HG03135 (cell line): ENCODE data around the gene MYL3.
"Not testable (repeated sequence)": the region's sequence is repeated elsewhere in the genome, so short reads cannot be mapped to it uniquely, and the experiment has no call there.

Experiments
- ATAC-seq: cut with Tn5 transposase; IDR thresholded peaks from one replicate; pipeline ENCODE4 v1.9.1; 2021; ENCODE audit warnings: mild to moderate bottlenecking, moderate library complexity; ENCODE audit not compliant: unreplicated experiment

The MYL3 gene

DNA sequence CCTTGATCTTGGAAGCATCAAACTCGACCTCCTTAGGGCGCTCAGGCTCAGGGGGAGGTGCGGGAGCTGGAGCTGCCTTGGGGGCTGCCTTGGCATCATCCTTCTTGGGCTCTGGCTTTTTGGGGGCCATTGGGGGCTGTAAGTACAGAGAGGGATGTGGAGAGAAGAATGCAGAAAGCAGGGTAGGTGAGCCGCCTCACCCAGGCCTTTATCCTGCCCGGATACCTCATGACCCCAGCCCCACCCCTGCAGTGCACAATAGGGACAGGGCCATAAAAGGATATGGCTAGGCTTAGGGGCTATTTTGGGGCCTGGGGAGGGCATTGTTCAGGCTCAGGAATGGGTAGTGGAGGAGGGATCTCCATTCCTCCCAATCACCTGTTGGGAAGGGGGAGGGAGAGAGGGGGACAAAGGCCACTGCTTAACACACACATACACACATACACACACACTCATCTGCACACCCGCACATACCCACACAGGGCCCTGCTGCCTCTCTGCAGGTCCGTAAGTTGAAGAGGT lies at the start of gene MYL3:
TSS of gene MYL3 (minus strand) at position 184 of the 522 bp plus-strand sequence. CDS start at position 130, 54 bp downstream.
- ATAC-seq, result no peak

DNA sequence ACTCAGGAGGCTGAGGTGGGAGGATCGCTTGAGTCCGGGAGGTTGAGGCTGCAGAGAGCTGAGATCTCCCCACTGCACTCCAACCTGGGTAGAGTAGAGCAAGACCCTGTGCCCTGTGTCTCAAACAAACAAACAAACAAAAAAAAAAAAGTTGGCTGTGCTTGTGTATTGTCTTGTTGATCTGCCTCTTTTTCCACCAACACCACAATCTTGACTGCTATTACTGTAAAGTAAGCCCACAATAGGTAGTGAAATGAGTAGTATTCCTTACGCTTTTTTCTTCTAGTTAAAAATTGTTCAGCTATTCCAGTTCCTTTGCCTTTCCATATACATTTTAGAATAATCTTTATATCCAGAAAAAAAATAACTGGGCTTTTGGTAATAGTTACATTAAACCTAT lies 49.7 kb upstream of the MYL3 start:
- ATAC-seq, result no peak

DNA sequence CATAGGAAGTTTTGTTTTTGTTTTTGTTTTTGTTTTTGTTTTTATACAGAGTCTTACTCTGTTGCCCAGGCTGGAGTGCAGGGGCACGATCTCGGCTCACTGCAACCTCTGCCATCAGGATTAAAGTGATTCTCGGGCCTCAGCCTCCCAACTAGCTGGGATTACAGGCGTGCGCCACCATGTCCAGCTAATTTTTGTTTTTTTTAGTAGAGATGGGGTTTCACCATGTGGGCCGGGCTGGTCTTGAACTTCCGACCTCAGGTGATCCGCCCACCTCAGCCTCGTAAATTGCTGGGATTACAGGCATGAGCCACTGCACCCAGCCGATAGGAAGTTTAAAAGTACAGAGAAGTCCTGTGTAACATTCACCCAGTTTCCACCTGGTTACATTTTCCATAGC lies 47.7 kb upstream of the MYL3 start:
- not testable (repeated sequence) for ATAC-seq

DNA sequence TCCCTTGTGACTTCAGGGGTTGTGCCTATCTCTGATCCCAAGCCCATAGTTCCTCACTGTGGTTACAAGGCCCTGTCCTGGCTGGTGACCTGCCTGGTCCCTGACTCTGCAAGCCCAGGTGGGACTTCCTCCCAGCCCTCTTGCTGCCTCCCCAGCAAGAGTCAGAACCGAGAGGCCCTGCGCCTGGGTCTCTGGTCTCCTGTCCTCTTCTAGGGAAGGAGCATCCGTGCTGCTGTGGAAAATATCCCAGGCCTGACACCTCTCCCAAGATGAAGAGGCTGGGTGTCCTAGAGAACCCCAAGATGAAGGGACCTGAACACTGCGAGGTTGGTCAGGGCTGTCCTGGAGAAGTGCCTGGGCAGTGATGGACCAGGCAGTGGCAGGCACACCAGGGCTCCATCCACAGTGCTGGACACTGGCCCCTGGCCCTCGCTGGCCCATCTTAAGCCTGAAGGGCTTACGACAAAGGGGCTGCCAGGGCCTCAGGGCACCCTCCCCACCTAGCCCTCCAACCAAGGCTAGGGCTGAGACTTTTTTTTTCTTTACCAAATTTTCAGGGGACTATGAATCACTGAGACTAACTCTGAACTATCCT lies 47.0 kb upstream of the MYL3 start:
- ATAC-seq, result no peak

DNA sequence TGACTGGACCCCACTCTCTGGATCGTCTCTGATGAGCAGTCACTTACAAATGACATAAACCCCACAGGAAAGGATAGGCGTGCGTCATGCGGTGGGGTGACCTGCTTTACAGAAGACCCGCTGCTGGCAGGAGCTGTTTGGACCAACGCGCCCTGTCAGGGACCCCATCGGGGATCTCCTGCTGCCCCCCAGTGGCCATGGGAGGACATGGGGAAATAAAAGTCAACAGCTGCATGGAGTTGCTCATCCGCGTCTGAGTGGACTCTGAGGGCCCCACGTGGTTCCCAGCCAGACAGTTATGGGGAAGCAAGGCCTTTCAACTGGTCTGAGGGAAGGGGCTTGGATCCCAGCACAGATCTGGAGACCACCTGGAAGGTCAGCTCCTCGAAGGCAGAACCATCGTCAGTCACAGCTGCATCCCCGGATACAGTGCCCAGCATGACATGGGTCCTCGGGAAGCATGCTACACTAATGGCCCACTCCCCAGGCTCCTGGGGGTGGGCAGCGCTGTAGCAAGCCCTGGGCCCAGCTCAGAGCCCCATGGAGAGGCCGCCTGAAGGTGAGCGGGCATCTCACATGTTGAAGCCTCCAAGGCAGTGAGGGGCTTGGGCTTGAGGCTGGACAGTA lies 46.4 kb upstream of the MYL3 start:
- ATAC-seq, result no peak

DNA sequence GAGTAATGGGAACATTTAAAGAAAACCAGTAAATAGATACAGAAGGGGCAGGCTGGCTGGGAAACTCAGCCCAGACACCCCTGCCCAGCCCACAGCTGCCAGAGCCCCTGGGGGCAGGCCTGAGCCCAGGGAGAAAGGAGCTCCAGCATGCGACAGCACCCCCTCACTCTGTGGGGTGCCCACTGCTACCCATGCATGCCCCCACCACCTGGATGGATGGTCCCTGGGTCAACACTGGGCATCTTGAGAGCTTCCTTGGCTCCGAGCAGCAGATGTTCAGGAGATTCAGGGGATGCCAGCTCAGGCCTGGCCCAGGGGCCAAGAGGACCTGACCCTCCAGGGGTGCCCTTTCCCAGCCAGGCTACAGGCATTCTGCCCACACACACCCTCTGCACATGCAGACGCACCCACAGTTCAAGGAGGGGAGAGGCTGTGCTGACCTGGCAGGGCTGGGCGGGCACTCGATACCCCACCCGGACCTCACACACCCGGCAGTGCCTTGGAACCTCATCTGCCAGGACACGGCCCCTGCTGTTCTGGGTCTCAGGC lies 45.8 kb upstream of the MYL3 start:
- no peak for ATAC-seq

DNA sequence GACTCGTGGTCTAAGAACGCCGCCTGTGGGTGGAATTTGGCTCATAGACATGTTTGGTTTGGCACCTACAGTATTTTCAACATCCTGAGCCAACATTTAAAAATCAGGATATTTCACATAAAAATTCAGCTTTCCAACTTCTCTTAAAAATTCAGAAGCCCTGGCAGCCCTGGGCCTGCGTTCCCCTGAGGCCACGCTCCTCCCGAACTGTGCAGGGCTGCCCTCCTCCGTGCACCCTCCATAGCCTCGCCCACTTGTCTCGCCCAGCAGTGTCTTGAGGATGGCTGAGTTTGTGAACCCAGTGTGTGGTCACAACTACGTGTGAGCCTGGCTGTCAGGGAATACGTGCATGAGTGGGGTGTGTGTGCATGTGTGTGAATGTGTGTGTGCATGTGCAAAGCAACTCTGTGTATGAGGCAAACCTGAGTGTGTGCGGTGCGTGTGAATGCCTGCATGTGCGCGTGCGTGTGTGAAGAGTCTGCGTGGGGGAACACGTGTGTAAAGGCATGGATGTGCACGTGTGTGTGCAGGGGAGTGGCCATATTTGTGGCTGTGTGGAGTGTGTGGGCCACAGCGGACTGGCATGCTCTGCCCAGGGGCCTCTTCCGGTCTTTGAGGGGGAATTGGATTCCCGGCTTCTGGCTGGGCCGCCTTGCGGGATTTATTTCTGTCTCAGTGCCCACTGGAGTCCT lies 45.2 kb upstream of the MYL3 start:
- ATAC-seq, result no peak

DNA sequence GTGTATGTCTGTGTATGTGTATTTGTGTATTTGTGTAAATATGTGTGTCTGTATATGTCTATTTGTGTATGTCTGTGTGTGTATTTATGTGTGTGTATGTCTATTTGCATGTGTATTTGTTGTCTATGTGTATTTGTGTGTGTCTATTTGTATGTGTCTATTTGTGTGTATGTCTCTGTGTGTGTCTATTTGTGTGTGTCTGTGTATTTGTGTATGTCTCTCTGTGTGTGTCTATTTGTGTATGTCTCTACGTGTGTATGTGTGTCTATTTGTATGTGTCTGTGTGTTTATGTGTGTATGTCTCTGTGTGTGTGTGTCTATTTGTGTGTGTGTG lies 44.7 kb upstream of the MYL3 start:
- ATAC-seq, result no peak

DNA sequence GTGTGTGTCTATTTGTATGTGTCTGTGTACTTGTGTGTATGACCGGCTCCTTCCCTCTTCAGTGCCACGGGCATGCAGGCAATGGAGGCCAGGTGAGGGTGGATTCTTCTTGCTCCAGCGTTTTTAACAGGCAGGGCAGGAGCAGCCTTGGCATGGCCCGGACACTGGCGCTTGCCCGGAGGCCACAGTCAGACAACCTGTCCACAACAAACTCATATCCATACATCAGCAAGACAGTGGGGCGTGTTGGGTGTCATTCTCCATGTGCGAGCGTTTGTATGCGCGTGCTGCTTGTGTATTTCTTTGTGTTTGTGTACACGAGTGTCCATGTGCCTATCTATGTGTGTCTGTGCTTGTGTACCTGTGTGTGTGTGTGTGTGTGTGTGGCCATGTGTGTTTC lies 44.0 kb upstream of the MYL3 start:
- no peak for ATAC-seq

DNA sequence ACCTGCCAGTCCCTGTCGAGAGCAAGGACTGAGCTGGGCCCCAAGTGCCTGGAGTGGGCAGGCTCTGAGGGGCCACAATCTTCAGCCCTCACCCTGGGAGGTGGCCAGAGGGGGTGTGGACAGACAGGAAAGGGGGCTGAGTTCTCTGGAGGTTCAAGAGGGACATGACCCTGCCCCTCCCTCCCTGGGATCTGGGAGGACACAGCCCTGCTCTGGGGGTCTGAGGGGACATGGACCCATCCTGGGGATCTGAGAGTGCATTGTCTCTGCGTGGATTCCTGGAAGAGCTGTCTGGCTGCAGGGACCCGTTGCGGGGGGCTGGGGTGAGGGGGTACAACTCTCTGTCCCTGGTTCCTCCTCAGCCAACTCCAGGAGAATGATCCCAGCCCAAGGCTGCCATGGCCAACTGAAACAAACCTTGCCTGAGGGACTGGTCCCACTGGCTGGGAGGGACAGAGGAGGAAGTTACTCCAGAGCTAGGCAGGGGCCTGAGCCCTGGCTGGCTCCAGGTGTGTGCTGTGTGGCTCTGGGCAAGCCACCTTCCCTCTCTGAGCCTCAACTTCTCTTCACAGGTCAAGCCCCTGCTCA lies 43.3 kb upstream of the MYL3 start:
- no peak for ATAC-seq

DNA sequence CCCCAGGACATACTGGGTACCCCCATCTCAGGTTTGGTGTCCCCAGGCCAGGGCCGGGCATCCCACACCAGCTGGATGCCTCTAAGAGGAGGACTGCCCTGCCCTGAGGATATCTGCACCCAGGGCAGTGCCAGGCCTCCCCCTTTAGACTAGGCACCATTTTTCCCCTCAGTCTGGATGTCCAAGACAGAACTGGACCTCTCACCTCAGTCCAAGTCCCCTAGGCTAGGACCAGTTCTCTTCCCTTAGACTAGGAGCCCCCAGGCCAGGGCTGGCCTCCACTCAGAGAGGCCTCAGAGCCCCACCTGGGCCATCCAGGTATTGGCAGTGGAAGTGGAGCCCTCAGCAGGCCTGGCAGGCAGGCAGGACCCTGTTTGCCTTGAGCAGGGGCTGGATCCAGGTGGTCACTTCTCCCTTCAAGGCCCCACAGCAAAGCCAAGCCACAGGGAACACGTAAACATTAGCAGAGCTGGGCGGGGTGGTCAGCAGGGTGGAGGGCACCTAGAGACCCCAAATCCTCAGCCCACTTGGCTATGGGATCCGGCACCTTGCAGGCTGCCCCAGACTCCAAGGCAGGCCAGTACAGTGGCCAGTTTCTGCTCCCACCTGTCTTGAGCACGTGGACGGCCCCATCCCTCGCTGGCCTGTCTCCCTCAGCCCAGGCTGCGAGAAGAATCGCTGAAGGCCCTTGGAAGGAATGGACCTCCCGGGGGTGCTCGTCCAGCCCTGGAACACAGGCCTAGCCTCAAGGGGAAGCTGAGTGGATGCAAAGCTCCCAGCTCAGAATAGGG lies 42.6 kb upstream of the MYL3 start:
- no peak for ATAC-seq

DNA sequence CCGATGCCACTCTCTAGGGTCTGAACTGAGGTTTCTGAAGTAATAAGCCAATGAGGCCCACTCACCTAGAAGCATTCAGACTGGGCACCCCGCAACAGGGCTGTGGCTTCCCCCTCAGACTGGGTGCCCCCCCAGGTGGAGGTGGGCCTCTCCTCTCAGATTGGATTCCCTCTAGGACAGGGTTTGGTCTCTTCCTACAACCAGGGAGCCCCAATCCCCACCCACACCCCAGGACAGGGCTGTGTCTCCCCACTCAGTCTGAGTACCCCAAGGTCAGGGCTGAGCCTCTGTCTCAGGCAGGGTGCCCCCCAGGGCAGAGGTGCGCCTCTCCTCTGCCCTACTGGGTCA lies 41.9 kb upstream of the MYL3 start:
- ATAC-seq, result no peak

DNA sequence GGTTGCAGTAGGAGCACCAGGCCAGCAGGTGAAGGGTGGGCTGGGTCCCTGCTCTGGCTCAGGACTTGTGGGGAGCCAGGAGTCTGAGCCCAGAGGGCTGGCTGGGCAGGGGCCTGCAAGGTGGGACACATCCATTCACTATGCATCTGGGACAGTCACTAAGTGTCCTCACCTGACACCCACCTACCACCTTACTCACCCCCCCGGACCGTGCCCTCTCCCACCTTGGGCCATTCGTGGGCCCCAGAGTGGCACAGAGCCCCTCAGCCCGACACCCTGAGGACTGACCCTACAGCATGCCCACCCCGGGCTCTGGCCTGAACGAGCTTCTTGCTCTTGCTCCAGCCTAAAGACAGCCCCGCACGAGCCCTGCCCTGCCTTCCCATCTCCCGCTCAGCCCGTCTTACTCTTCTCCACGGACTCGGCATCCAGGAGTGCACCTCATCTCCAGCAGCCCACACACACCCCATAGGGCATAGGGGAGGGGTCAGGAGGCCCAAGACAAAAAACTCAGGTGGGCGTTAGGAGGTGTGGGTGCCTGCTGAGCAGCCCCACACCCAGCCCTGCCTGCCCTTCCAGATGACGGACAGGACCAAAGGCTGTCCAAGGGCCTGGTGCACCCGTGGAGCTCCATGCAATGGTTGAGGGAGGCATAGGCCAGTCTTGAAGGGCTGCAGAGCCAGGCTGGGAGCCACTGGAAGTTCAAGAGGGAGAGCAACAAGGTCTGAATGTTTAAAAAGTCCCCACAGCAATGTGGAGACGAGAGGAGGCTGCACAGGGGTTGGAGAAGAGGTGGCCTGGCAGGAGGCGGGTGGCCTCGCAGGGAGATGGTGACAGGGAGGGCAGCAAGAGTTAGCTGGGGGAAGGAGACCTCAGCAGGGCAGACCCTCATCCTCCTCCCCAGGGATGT lies 41.3 kb upstream of the MYL3 start:
- ATAC-seq, result no peak

DNA sequence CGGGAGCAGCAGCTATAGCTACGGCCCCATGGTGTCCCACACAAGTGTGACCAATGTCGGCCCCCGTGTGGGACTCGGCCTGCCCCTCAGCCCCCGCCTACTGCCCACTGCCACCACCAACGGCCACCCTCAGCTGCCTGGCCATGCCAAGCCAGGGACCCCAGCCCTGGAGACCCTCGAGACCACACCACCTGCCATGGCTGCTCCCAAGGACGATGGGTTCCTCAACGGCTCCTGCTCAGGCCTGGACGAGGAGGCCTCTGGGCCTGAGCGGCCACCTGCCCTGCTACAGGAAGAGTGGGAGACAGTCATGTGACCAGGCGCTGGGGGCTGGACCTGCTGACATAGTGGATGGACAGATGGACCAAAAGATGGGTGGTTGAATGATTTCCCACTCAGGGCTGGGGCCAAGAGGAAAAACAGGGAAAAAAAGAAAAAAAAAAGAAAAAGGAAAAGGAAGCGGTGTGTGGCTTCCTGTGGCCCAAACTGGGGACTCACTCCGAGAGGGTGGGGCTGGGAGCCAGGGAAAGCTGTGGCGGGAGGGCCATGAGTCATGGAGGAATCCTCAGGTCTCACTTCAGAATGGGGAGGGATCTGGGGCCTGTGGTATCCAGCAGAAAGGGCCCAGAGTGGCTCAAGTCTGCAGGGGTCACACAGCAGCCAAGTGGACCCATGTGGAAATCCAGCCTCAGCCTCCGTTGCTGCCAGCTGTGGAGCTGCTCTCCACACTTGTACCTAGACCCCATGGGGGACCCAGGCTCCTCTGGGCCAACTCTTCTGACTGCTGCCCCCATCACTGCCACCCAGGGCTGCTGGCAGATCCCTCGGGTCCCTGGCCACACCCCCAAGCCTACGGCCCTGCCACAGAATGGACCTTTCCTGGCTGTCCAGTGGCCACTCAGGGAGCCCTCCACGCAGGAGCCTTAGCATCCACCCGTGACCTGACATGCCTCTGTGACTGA lies 40.4 kb upstream of the MYL3 start:
- ATAC-seq, result no peak

DNA sequence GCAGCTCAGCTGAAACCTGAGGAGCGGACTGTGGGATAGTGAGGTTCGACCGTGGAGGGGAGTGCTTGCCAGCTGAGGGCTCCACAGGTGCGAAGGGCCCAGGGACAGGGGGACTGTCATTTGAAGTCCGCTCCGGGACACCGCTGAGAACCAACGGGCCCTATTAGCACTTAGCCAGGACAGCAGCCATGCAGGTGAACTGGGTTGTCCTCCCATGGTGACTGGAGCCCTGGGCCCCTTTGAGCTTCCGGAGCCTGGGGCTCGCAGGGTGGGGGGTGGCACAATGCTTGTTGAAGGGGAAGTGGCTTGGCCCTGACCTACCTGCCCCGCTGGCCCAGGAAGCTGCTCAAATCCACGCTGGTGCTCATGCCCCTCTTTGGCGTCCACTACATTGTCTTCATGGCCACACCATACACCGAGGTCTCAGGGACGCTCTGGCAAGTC lies 39.0 kb upstream of the MYL3 start:
- ATAC-seq, result no peak

DNA sequence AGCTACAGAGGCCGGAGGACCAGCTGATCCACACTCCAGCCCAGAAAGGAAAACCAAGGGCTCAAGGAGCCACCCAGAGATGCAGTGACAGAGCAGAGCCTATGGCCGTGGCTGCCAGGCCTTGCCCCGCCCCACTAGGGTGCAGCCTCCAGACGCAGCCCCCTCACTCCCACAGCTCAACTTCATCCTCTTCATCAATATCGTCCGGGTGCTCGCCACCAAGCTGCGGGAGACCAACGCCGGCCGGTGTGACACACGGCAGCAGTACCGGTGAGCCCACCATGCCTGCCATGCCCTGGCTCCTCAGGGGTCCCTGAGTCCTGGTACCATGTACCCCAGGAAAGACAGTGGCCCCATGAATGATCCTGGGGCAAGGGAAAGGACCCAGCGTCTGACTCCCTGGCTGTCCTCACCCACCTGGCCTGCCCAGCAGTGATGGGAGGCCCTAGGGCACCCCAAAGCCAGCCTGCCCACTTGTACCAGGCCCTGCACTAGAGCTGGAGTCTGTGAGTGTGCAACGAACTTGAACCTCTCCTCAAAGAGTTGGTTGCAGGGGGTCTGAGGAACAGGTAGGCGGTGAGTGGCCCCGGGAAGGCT lies 38.4 kb upstream of the MYL3 start:
- no peak for ATAC-seq

DNA sequence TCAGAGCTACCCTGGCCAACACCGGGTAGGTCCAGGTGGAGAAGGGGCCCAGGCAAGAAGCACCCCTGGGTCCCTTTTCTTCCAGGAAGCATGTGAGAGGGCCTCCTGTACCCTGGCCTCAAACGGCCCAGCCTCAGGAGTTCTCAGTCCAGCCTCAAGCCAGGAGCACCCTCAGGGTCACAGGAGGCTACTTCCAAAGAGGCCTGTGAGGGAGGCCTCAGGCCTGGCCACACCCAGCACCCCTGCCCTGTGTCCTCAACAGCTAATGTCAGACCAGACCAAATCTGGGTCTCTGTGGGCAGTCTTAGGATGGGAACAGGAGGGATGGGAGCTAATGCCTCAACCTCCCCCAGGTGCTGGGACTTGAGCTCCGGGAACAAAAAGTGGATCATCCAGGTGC lies 37.8 kb upstream of the MYL3 start:
- ATAC-seq, result no peak

DNA sequence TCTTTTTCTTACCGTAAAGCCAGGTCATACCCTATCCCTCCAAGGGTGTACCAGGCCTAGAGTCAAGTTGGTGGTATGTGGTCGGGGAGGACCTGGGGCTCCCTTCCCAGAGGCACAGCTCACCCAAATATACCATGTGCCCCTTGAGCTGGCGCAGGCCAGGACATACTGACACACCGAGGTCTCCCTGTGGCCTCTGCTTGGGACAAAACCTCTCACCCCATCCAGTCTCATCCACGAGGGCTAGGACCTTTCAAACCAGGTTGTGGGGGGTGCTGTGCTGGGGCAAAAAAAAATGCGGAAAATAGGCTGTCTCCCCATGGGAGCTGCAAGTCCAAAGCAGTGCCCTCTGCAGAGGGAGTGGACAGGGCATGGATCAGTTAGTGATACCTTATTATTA lies 37.1 kb upstream of the MYL3 start:
- no peak for ATAC-seq

DNA sequence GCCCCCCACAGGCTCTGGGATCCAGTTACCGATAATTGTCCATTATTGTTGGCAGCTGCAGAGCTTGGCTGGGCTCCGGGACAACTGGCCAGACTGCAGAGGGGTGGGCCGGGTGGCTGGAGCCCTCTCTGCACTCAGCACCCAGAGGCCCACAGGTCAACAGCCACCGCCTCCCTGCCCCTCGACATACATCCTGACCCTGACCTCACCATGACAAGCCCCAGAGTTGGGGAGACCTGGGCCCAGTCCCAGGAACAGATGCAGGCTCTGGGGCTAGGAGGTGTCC lies 36.7 kb upstream of the MYL3 start:
- ATAC-seq, result no peak
